IMR-90 (cell line): ENCODE data around the gene C3orf22. TPM values are rescaled to one million over a fixed set of nuclear protein-coding genes. Genes with fewer than 3 reads are reported as not detected.

Source experiments
- ATAC-seq: fragments of 200-7000 bp; cut with Tn5 transposase; 2 replicates; pipeline ENCODE4 v1.9.1; 2020; ENCODE audit warnings: low read depth, mild to moderate bottlenecking, moderate library complexity
- BruUV-seq: library from RNA; stranded (reverse); fragments of 400-500 nt; replicated peaks from 2 replicates; lab custom pipeline; 2021; lab: Mats Ljungman, UMichigan
- CTCF ChIA-PET: fragments of 300-600 bp; formaldehyde crosslinking; extraction: SDS; loops from one replicate; lab custom pipeline; 2021; ENCODE audit warnings: antibody characterized with exemption; lab: Yijun Ruan, JAX
- POLR2A ChIA-PET: fragments of 300-600 bp; sonication (Branson Sonifier 250); formaldehyde crosslinking; loops from one replicate; lab custom pipeline; 2022; ENCODE audit warnings: antibody characterized with exemption; ENCODE audit not compliant: unreplicated experiment; lab: Charles Lee
- DNase-seq: peaks from one replicate; pipeline ENCODE4 v3.0.0; 2013
- H2AFZ ChIP-seq: replicated peaks from 2 replicates; pipeline ENCODE3; 2013; ENCODE audit warnings: low read length, mild to moderate bottlenecking; ENCODE audit not compliant: poor library complexity
- H2AK5ac ChIP-seq: 2 replicates; pipeline ENCODE4 v1.6.1; 2013; ENCODE audit warnings: low read depth, low read length, inconsistent platforms
- H2AK9ac ChIP-seq: replicated peaks from 2 replicates; pipeline ENCODE3; 2013; ENCODE audit warnings: mild to moderate bottlenecking, low read depth, low read length, moderate library complexity; ENCODE audit not compliant: poor library complexity
- H2BK120ac ChIP-seq: 2 replicates; pipeline ENCODE4 v1.6.1; 2013; ENCODE audit warnings: low read depth, low read length, inconsistent platforms
- H2BK15ac ChIP-seq: 3 replicates; pipeline ENCODE4 v1.6.1; 2013; ENCODE audit warnings: low read depth, low read length, inconsistent platforms
- H2BK20ac ChIP-seq: 2 replicates; pipeline ENCODE4 v1.6.1; 2013; ENCODE audit warnings: low read depth, mild to moderate bottlenecking, inconsistent platforms, low read length, moderate library complexity
- H2BK5ac ChIP-seq: 2 replicates; pipeline ENCODE4 v1.6.1; 2013; ENCODE audit warnings: mild to moderate bottlenecking, low read depth, low read length, inconsistent platforms; ENCODE audit not compliant: poor library complexity, severe bottlenecking
- H3K14ac ChIP-seq: replicated peaks from 2 replicates; pipeline ENCODE4 v1.6.1; 2013; ENCODE audit warnings: low read depth, low read length, inconsistent platforms
- H3K18ac ChIP-seq: 2 replicates; pipeline ENCODE4 v1.6.1; 2013; ENCODE audit warnings: low read depth, low read length, control low read depth
- H3K23ac ChIP-seq: 2 replicates; pipeline ENCODE4 v1.6.1; 2013; ENCODE audit warnings: low read depth, low read length, inconsistent platforms
- H3K27ac ChIP-seq: 2 replicates; pipeline ENCODE4 v1.5.1; 2013; ENCODE audit warnings: mild to moderate bottlenecking, control low read depth, low read length; ENCODE audit not compliant: insufficient read depth
- H3K27me3 ChIP-seq: 2 replicates; pipeline ENCODE4 v1.6.1; 2013; ENCODE audit warnings: low read length; ENCODE audit not compliant: control insufficient read depth, insufficient read depth
- H3K36me3 ChIP-seq: 2 replicates; pipeline ENCODE4 v1.6.1; 2013; ENCODE audit warnings: low read length, mixed read lengths; ENCODE audit not compliant: control insufficient read depth, insufficient read depth
- H3K4ac ChIP-seq: 2 replicates; pipeline ENCODE4 v1.6.1; 2013; ENCODE audit warnings: low read depth, low read length, inconsistent platforms
- H3K4me1 ChIP-seq: 2 replicates; pipeline ENCODE4 v1.6.1; 2013; ENCODE audit warnings: low read length, mixed read lengths; ENCODE audit not compliant: control insufficient read depth, insufficient read depth
- H3K4me2 ChIP-seq: 2 replicates; pipeline ENCODE4 v1.6.1; 2013; ENCODE audit warnings: low read depth, mild to moderate bottlenecking, control low read depth, low read length, moderate library complexity
- H3K4me3 ChIP-seq: 2 replicates; pipeline ENCODE4 v1.5.1; 2013; ENCODE audit warnings: low read depth, mild to moderate bottlenecking, control low read depth, low read length, moderate library complexity; ENCODE audit not compliant: insufficient read depth
- H3K56ac ChIP-seq: 2 replicates; pipeline ENCODE4 v1.6.1; 2013; ENCODE audit warnings: low read length, inconsistent platforms; ENCODE audit not compliant: insufficient read depth; ENCODE audit errors: extremely low read depth
- H3K79me1 ChIP-seq, 2 experiments: 2 replicates each; pipeline ENCODE4 v1.6.1; 2013; ENCODE audit warnings: low read length in 2 of 2, inconsistent platforms in 1 of 2, low read depth in 1 of 2
- H3K9ac ChIP-seq: 2 replicates; pipeline ENCODE4 v1.6.1; 2013; ENCODE audit warnings: low read depth, low read length, control low read depth
- H3K9me1 ChIP-seq: 2 replicates; pipeline ENCODE4 v1.6.1; 2013; ENCODE audit warnings: low read length, inconsistent platforms; ENCODE audit not compliant: insufficient read depth
- H3K9me3 ChIP-seq: 2 replicates; pipeline ENCODE4 v1.6.1; 2013; ENCODE audit warnings: low read length; ENCODE audit not compliant: control insufficient read depth, insufficient read depth
- H4K20me1 ChIP-seq: 2 replicates; pipeline ENCODE4 v1.6.1; 2013; ENCODE audit warnings: low read length, inconsistent platforms; ENCODE audit not compliant: insufficient read depth
- H4K5ac ChIP-seq: 2 replicates; pipeline ENCODE4 v1.6.1; 2013; ENCODE audit warnings: mild to moderate bottlenecking, low read depth, low read length, control low read depth
- H4K8ac ChIP-seq, 2 experiments: 2 replicates each; pipeline ENCODE4 v1.6.1; 2013; ENCODE audit warnings: low read depth in 2 of 2, low read length in 2 of 2, control low read depth in 1 of 2, inconsistent platforms in 1 of 2
- H4K91ac ChIP-seq: 2 replicates; pipeline ENCODE4 v1.6.1; 2013; ENCODE audit warnings: low read depth, low read length, inconsistent platforms; ENCODE audit not compliant: insufficient read depth
- BHLHE40 ChIP-seq: fragments of 150-350 bp; IDR thresholded peaks from 2 replicates; pipeline ENCODE4 v1.6.1; 2016; ENCODE audit warnings: mild to moderate bottlenecking, low read depth, low read length
- CEBPB ChIP-seq: IDR thresholded peaks from 2 replicates; pipeline ENCODE4 v1.6.1; 2012; ENCODE audit warnings: low read depth, low read length, improper control_type of control experiment
- CHD1 ChIP-seq: IDR thresholded peaks from 2 replicates; pipeline ENCODE4 v1.6.1; 2012; ENCODE audit warnings: low read depth, low read length, improper control_type of control experiment
- FOS ChIP-seq: fragments of 150-350 bp; IDR thresholded peaks from 2 replicates; pipeline ENCODE4 v1.6.1; 2016; ENCODE audit warnings: low read depth, low read length
- MAFK ChIP-seq: IDR thresholded peaks from 2 replicates; pipeline ENCODE4 v1.6.1; 2012; ENCODE audit warnings: low read depth, low read length, improper control_type of control experiment
- MXI1 ChIP-seq: IDR thresholded peaks from 2 replicates; pipeline ENCODE4 v1.6.1; 2012; ENCODE audit warnings: low read depth, mild to moderate bottlenecking, low read length, moderate library complexity, borderline replicate concordance
- POLR2A ChIP-seq: IDR thresholded peaks from 2 replicates; pipeline ENCODE4 v1.6.1; 2012; ENCODE audit warnings: mild to moderate bottlenecking, low read depth, low read length
- RAD21 ChIP-seq: IDR thresholded peaks from 2 replicates; pipeline ENCODE4 v1.6.1; 2012; ENCODE audit warnings: low read length, improper control_type of control experiment
- RCOR1 ChIP-seq: IDR thresholded peaks from 2 replicates; pipeline ENCODE4 v1.6.1; 2012; ENCODE audit warnings: mild to moderate bottlenecking, low read length, improper control_type of control experiment; ENCODE audit not compliant: insufficient replicate concordance
- RFX5 ChIP-seq: IDR thresholded peaks from 2 replicates; pipeline ENCODE4 v1.8.0; 2012; ENCODE audit warnings: low read depth, mild to moderate bottlenecking, low read length, moderate library complexity
- SMC3 ChIP-seq: fragments of 150-350 bp; IDR thresholded peaks from 2 replicates; pipeline ENCODE4 v1.6.1; 2016; ENCODE audit warnings: low read depth, mild to moderate bottlenecking, antibody characterized with exemption, low read length, moderate library complexity
- WGBS, 2 experiments: methylation state at CpG; one replicate each; pipeline versions ENCODE4 v1.1.5 to v1.1.7; 2013; ENCODE audit warnings: missing lambda C conversion rate in 2 of 2; ENCODE audit not compliant: insufficient read length in 1 of 2; ENCODE audit errors: extremely low coverage in 2 of 2; 5-methylcytosine and 5-hydroxymethylcytosine counted together
- dilution Hi-C: fragments of 300-500 bp; cut with HindIII; formaldehyde crosslinking; loops from one replicate; pipeline ENCODE4 v1.14.3; 2018; ENCODE audit warnings: low sequenced_read_pairs; ENCODE audit not compliant: unreplicated experiment
- in situ Hi-C: fragments of 300-500 bp; cut with MboI; formaldehyde crosslinking; loops from 3 replicates; pipeline ENCODE4 v1.14.3; 2019; ENCODE audit warnings: low sequenced_read_pairs, inconsistent platforms, mixed read lengths
- intact Hi-C: fragments of 100-400 bp; cut with micrococcal nuclease; formaldehyde crosslinking; loops from 2 replicates; pipeline ENCODE4 v1.10.0; 2022
- polyA plus RNA-seq, 3 experiments: library from polyadenylated mRNA; depleted of rRNA; stranded (reverse); fragments of >200 nt; gene quantifications; 2 replicates each; pipeline ENCODE4 v1.2.3, GENCODE V29; 2012; ENCODE audit warnings: low replicate concordance in 1 of 3
- total RNA-seq: library from RNA; depleted of rRNA; stranded (reverse); fragments of >200 nt; gene quantifications from 2 replicates; pipeline ENCODE4 v1.2.3, GENCODE V29; 2012
- TF ChIP-seq, protein P1 (sequence below): conservative IDR thresholded peaks from 2 replicates; pipeline ENCODE4 v1.5.1; 2012; ENCODE audit warnings: mild to moderate bottlenecking, low read depth, low read length, improper control_type of control experiment

Gene C3orf22
- total and polyA plus RNA-seq, 2 of the 4 experiments (the other 2 are of a cell fraction) = not detected

- Histone ChIP-seq H3K27me3 (peaks cover 34% of the 10 kb centered on the region), H3K79me1 (no peaks in the 10 kb centered on the region), H2AFZ (no peak overlapping the region), H2AK9ac (no peak overlapping the region), H3K9ac (no peak overlapping the region), H3K9me1 (no peaks in the 10 kb centered on the region), H4K20me1 (no peaks in the 10 kb centered on the region), H4K5ac (no peak overlapping the region), H3K4ac (no peak overlapping the region), H2AK5ac (no peak overlapping the region), H3K9me3 (no peaks in the 10 kb centered on the region), H3K14ac (no peak overlapping the region), H2BK15ac (no peak overlapping the region), H2BK20ac (no peak overlapping the region), H4K8ac (no peak overlapping the region), H3K4me2 (no peak overlapping the region), H4K91ac (no peak overlapping the region), H3K4me1 (no peaks in the 10 kb centered on the region), H2BK5ac (no peak overlapping the region), H3K18ac (no peak overlapping the region), H3K36me3 (no peaks in the 10 kb centered on the region), H3K23ac (no peak overlapping the region), H3K56ac (no peak overlapping the region), H3K27ac (no peak overlapping the region), H2BK120ac (no peak overlapping the region), H3K4me3 (no peak overlapping the region)
- dilution Hi-C loops (no loop called here), in situ Hi-C loops (no loop called here), intact Hi-C loops (no loop called here)
- no peak for TF ChIP-seq FOS
- TF ChIP-seq MAFK = no peak
- no peak for TF ChIP-seq RCOR1
- TF ChIP-seq CEBPB = no peak
- no peak for TF ChIP-seq RAD21
- no peak for TF ChIP-seq MXI1
- TF ChIP-seq CHD1 = no peak
- TF ChIP-seq SMC3 = no peak
- TF ChIP-seq POLR2A = no peak
- TF ChIP-seq BHLHE40 = no peak
- TF ChIP-seq, protein P1, sequence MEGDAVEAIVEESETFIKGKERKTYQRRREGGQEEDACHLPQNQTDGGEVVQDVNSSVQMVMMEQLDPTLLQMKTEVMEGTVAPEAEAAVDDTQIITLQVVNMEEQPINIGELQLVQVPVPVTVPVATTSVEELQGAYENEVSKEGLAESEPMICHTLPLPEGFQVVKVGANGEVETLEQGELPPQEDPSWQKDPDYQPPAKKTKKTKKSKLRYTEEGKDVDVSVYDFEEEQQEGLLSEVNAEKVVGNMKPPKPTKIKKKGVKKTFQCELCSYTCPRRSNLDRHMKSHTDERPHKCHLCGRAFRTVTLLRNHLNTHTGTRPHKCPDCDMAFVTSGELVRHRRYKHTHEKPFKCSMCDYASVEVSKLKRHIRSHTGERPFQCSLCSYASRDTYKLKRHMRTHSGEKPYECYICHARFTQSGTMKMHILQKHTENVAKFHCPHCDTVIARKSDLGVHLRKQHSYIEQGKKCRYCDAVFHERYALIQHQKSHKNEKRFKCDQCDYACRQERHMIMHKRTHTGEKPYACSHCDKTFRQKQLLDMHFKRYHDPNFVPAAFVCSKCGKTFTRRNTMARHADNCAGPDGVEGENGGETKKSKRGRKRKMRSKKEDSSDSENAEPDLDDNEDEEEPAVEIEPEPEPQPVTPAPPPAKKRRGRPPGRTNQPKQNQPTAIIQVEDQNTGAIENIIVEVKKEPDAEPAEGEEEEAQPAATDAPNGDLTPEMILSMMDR = no peak
- TF ChIP-seq RFX5 = no peak
- 60% methylated on average over 1 of the region's 9 CpGs; no CpG with 5 or more reads in 1 of the 2 experiments for WGBS, 2 experiments
- ATAC-seq = no peak
- ChIA-PET CTCF (no interaction called here), POLR2A (no interaction called here)
- no peak for DNase-seq
- no TSS peak for BruUV-seq
Measured at GRCh38 chr3:126516936-126517290, 41.8 kb downstream of the C3orf22 start.
